Measurements from ENCODE around the gene G0S2. TPM values are rescaled to one million over a fixed set of nuclear protein-coding genes. Genes with fewer than 3 reads are reported as not detected.

Gene G0S2
- total RNA-seq, 1 experiment from 2014 or later: 0.35 TPM

DNA sequence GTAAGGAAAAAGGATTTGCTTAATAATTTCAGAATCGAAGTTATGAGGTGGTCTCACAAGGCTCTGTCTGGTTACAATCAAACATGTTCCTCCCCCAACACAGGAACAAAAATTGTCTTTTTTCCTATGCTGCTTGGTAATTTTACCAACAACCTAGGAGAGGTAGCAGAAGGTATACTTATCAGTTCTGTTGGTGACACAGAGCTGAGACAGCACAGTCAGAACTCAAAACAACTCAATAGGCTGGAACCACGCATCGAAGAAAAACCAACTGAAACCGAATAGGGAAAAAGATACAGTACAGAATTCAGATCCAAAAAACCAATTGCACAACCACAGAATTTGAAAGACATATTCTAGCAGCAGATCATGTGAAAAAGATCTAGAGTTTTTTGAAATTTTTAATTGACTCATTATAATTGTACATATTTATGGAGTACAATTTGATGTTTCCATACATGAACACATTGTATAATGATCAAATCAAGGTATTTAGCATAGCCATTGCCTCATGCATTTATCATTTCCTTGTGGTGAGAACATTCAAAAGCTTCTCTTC is 3.8 kb downstream of the G0S2 start:
- no peak overlapping the region for H3T11ph ChIP-seq (ENCODE audit: low read length)
- H2AK5ac ChIP-seq (ENCODE audit: insufficient read length, low read length): no peak overlapping the region
- no peak overlapping the region for H2BK5ac ChIP-seq (ENCODE audit: insufficient read length, low read length)
- no peak overlapping the region for H3K9ac ChIP-seq (ENCODE audit: extremely low read depth, insufficient read length, low read length)
- peaks cover 3% of the 10 kb centered on the region; the same call in 1 of the 2 replicates for H3K4me1 ChIP-seq (ENCODE audit: insufficient read depth, low read length)
- H4K91ac ChIP-seq (ENCODE audit: insufficient read length, low read depth, low read length): no peak overlapping the region
- Mint-ChIP-seq H3K9me3 (no peaks in the 10 kb centered on the region; a peak in 2 of 5 replicates), H3K4me3 (no peak overlapping the region), H3K36me3 (ENCODE audit: insufficient read depth in 1 of 3, low read depth in 3 of 3) (no peaks in the 10 kb centered on the region), H3K4me1 (peaks cover 12 to 17% of the 10 kb centered on the region in 2 experiments), H3K27ac (no peak overlapping the region), H3K27me3 (ENCODE audit: low read depth) (peaks cover 81% of the 10 kb centered on the region)
- no peak overlapping the region for H3K23ac ChIP-seq (ENCODE audit: insufficient read length, low read depth, low read length)
- TF ChIP-seq CTCF (conservative IDR thresholded peaks at IDR 0.05): no peak
- peaks cover 31% of the 10 kb centered on the region for H3K27me3 ChIP-seq (ENCODE audit: insufficient read depth, low read length)
- H2BK15ac ChIP-seq (ENCODE audit: low read depth, low read length): no peak overlapping the region
- no CpG with 5 or more reads among the region's 4 CpGs for WGBS (ENCODE audit: extremely low coverage, insufficient read length, low lambda C conversion rate)
- H4K5ac ChIP-seq (ENCODE audit: insufficient read length, low read depth, low read length): no peak overlapping the region
- no peak overlapping the region for H3K56ac ChIP-seq (ENCODE audit: insufficient read length, low read depth, low read length)
- no peak overlapping the region for H2BK20ac ChIP-seq (ENCODE audit: low read depth, low read length, poor library complexity, severe bottlenecking)
- no peak overlapping the region for H2BK12ac ChIP-seq (ENCODE audit: insufficient read length, low read depth, low read length)
- no peak overlapping the region for H2BK120ac ChIP-seq (ENCODE audit: low read depth, low read length, poor library complexity, severe bottlenecking)
- H3K9me3 ChIP-seq (ENCODE audit: control insufficient read depth, low read depth, low read length): no peaks in the 10 kb centered on the region
- H3K14ac ChIP-seq (ENCODE audit: insufficient read depth, low read length): no peak overlapping the region
- no peak overlapping the region for H4K8ac ChIP-seq (replicated peaks; ENCODE audit: insufficient read length, low read depth, low read length)
- no peak overlapping the region for H3K18ac ChIP-seq (ENCODE audit: insufficient read length, low read depth, low read length)
- no peak overlapping the region for H3K27ac ChIP-seq (ENCODE audit: insufficient read length, low read depth, low read length)
- DNase-seq: no peak
- no peaks in the 10 kb centered on the region for H3K79me1 ChIP-seq (ENCODE audit: insufficient read depth, low read depth, low read length, poor library complexity, severe bottlenecking)
- H3K79me2 ChIP-seq (ENCODE audit: insufficient read depth, low read length): no peaks in the 10 kb centered on the region
- H4K20me1 ChIP-seq (ENCODE audit: control insufficient read depth, insufficient read depth, insufficient read length): no peaks in the 10 kb centered on the region
- no peak overlapping the region for H3K4ac ChIP-seq (ENCODE audit: low read depth, low read length)
- H3K4me2 ChIP-seq (ENCODE audit: insufficient read depth, insufficient read length, low read length): no peak overlapping the region
- H2AFZ ChIP-seq (ENCODE audit: low read length): no peak overlapping the region
- peaks cover 14% of the 10 kb centered on the region for H3K23me2 ChIP-seq (ENCODE audit: insufficient read length, low read depth, low read length, poor library complexity, severe bottlenecking)
